ENCODE measurements around the gene KCNJ6.

Gene KCNJ6

GRCh38 chr21:37888659-37889058 lies 27.6 kb downstream of the KCNJ6 start:
- Histone ChIP-seq H3K4me3 (ENCODE audit: control insufficient read depth in 1 of 7, extremely low read depth in 1 of 7, insufficient read depth in 4 of 7, low read depth in 2 of 7, low read length in 6 of 7) (no peak overlapping the region), H3K36me3 (ENCODE audit: control insufficient read depth in 4 of 4, insufficient read depth in 4 of 4, low read length in 3 of 4) (no peaks in the 10 kb centered on the region), H3K9me3 (ENCODE audit: control extremely low read depth in 1 of 5, control insufficient read depth in 4 of 5, insufficient read depth in 2 of 5, low read depth in 1 of 5, low read length in 4 of 5) (peaks cover 0 to 3% (median 0%) of the 10 kb centered on the region in 5 experiments), H3K4me1 (ENCODE audit: control extremely low read depth in 1 of 4, control insufficient read depth in 4 of 4, insufficient read depth in 4 of 4, low read length in 3 of 4) (no peaks in the 10 kb centered on the region), H3K27me3 (replicated peaks in 2 of 5; ENCODE audit: control insufficient read depth in 4 of 5, insufficient read depth in 5 of 5, low read length in 4 of 5) (peaks cover 0 to 12% (median 0%) of the 10 kb centered on the region in 5 experiments), H3K27ac (ENCODE audit: insufficient read depth in 1 of 2, low read depth in 1 of 2, low read length in 2 of 2, poor library complexity in 1 of 2, severe bottlenecking in 2 of 2) (no peak overlapping the region)
- POLR2A ChIA-PET: no interaction called here
- DNase-seq: no peak
- 100% methylated on average over 6 of the region's 6 CpGs for WGBS (ENCODE audit: insufficient coverage)
- CTCF ChIA-PET: no interaction called here

- WGBS (ENCODE audit: insufficient coverage): 81% methylated on average over 2 of the region's 3 CpGs
- no peaks in the 10 kb centered on the region for H3K36me3 ChIP-seq (ENCODE audit: control insufficient read depth in 4 of 4, insufficient read depth in 4 of 4, low read length in 3 of 4)
- peaks cover 0 to 3% (median under 1%) of the 10 kb centered on the region in 4 experiments for H3K4me1 ChIP-seq (ENCODE audit: control extremely low read depth in 1 of 4, control insufficient read depth in 4 of 4, insufficient read depth in 4 of 4, low read length in 3 of 4)
- ChIA-PET POLR2A (no interaction called here), CTCF (interaction anchor here (0.9 kb wide), 1 partner anchor 127 kb away, joined by 4 read pairs; no protein-coding TSS in a partner anchor)
- DNase-seq: no peak
- H3K9me3 ChIP-seq (ENCODE audit: control extremely low read depth in 1 of 5, control insufficient read depth in 4 of 5, insufficient read depth in 2 of 5, low read depth in 1 of 5, low read length in 4 of 5): peaks cover 0 to 3% (median 0%) of the 10 kb centered on the region in 5 experiments
- H3K27ac ChIP-seq (ENCODE audit: insufficient read depth in 1 of 2, low read depth in 1 of 2, low read length in 2 of 2, poor library complexity in 1 of 2, severe bottlenecking in 2 of 2): no peak overlapping the region
- peaks cover 0 to 10% (median 0%) of the 10 kb centered on the region in 5 experiments for H3K27me3 ChIP-seq (replicated peaks in 2 of 5; ENCODE audit: control insufficient read depth in 4 of 5, insufficient read depth in 5 of 5, low read length in 4 of 5)
- no peak overlapping the region for H3K4me3 ChIP-seq (ENCODE audit: control insufficient read depth in 1 of 7, extremely low read depth in 1 of 7, insufficient read depth in 4 of 7, low read depth in 2 of 7, low read length in 6 of 7)
Measured at GRCh38 chr21:37886726-37887299, 29.4 kb downstream of the KCNJ6 start.

DNA sequence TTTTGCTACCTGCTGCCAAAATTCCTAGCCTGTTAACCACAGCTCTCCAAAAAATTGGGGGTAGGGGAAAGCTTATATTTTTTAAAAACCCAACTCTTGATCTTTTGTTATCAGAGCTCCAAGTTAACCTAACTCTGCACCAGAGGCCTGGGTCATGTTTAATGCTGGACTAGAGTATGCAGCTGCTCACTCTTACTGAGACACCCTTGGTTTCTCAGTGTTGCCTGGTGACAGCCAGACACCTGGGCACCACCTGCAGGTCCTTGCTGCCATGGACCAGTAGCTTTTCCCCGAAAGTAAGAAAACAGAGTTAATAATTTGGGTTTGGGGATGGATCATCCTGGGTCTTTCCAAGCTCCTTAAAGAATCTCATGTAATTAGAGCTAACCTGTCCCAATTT lies 30.1 kb downstream of the KCNJ6 start:
- no CpG with 5 or more reads among the region's 1 CpG for WGBS (ENCODE audit: insufficient coverage)
- no peak overlapping the region for H3K27ac ChIP-seq (ENCODE audit: insufficient read depth in 1 of 2, low read depth in 1 of 2, low read length in 2 of 2, poor library complexity in 1 of 2, severe bottlenecking in 2 of 2)
- peaks cover 0 to 9% (median 2%) of the 10 kb centered on the region in 5 experiments for H3K27me3 ChIP-seq (replicated peaks in 2 of 5; ENCODE audit: control insufficient read depth in 4 of 5, insufficient read depth in 5 of 5, low read length in 4 of 5)
- H3K4me1 ChIP-seq (ENCODE audit: control extremely low read depth in 1 of 4, control insufficient read depth in 4 of 4, insufficient read depth in 4 of 4, low read length in 3 of 4): peaks cover 0 to 3% (median under 1%) of the 10 kb centered on the region in 4 experiments
- H3K4me3 ChIP-seq (ENCODE audit: control insufficient read depth in 1 of 7, extremely low read depth in 1 of 7, insufficient read depth in 4 of 7, low read depth in 2 of 7, low read length in 6 of 7): no peak overlapping the region
- no peak for DNase-seq
- ChIA-PET POLR2A (no interaction called here), CTCF (interaction anchor here (0.9 kb wide), 1 partner anchor 126 kb away, joined by 4 read pairs; no protein-coding TSS in a partner anchor)
- H3K36me3 ChIP-seq (ENCODE audit: control insufficient read depth in 4 of 4, insufficient read depth in 4 of 4, low read length in 3 of 4): no peaks in the 10 kb centered on the region
- H3K9me3 ChIP-seq (ENCODE audit: control extremely low read depth in 1 of 5, control insufficient read depth in 4 of 5, insufficient read depth in 2 of 5, low read depth in 1 of 5, low read length in 4 of 5): peaks cover 0 to 3% (median 0%) of the 10 kb centered on the region in 5 experiments

DNA sequence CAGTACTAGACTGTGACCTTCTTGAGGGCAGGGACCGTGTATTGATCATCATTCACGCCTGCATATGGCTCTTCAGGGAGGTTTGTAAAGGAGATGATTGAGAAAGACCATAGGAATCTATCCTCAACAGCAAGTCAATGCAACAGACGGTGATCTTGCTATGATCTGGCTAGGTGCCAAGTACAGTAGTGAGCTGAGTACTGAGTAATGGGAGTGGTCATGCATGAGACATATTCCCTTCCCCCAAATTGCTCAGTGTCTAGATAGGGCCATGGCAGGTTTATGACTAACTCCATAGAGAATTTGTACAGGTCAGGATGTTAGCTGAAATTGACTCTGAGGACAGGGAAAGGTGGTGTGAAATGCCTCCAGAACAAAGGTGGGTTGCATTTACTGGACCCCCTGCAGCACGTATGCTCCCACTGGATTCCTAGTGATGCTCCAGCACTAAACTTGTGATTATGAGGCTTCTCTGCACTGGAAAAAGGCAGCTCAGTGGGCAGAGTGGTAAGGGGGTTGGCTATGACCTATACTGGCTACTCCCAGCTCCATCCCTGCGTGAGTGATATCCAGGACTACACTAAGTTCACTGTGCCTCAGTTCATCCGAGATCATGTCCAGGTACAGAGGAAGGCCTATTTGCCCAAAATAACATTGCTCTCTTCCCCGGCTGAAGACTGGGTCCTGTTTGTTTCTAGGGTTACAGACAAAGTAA lies 37.2 kb downstream of the KCNJ6 start:
- WGBS (ENCODE audit: insufficient coverage): 89% methylated on average over 5 of the region's 7 CpGs
- Histone ChIP-seq H3K27ac (ENCODE audit: insufficient read depth in 1 of 2, low read depth in 1 of 2, low read length in 2 of 2, poor library complexity in 1 of 2, severe bottlenecking in 2 of 2) (no peak overlapping the region), H3K9me3 (ENCODE audit: control extremely low read depth in 1 of 5, control insufficient read depth in 4 of 5, insufficient read depth in 2 of 5, low read depth in 1 of 5, low read length in 4 of 5) (no peaks in the 10 kb centered on the region), H3K4me1 (ENCODE audit: control extremely low read depth in 1 of 4, control insufficient read depth in 4 of 4, insufficient read depth in 4 of 4, low read length in 3 of 4) (peaks cover 0 to 3% (median under 1%) of the 10 kb centered on the region in 4 experiments), H3K4me3 (ENCODE audit: control insufficient read depth in 1 of 7, extremely low read depth in 1 of 7, insufficient read depth in 4 of 7, low read depth in 2 of 7, low read length in 6 of 7) (no peak overlapping the region), H3K27me3 (replicated peaks in 2 of 5; ENCODE audit: control insufficient read depth in 4 of 5, insufficient read depth in 5 of 5, low read length in 4 of 5) (peaks cover 0 to 9% (median 0%) of the 10 kb centered on the region in 5 experiments), H3K36me3 (ENCODE audit: control insufficient read depth in 4 of 4, insufficient read depth in 4 of 4, low read length in 3 of 4) (no peaks in the 10 kb centered on the region)
- CTCF ChIA-PET: no interaction called here
- POLR2A ChIA-PET: no interaction called here
- no peak for DNase-seq

DNA sequence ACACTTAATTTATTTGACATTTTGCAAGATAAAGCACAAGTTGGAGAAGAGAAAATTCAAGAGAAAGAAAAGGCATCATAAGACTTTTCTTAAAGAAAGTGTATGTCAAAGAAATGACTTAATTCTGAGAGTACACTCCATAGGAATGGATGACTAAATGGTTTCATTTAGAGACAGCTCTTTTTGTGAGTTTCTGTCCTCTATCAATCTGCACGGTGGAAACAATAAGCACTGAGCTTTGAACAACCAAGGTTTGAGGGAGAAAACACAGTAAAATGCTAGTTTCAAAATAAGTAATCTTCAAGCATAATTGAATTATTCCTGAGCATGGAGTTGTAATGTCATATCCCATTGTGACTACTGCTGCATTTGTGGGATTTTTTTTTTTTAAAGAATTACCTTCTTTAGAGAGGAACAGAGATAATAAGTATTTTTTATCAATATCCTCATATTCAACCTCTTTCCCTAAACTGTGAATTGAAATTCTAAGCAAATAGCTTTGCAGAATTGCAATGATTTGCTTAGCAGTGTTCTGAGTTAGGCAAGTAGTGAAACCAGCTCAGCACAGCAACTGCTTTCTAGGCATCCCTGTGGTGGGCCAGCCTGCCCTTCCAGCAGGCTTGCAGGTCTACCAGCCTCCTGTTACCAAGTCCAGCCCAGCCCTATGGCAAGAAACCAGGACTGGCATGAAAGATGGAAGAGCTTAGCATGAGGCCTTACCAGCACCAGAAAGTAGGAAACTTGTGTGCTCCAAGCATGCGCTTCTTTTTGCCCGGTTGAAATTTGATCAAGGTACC lies 38.2 kb downstream of the KCNJ6 start:
- H3K4me1 ChIP-seq (ENCODE audit: control extremely low read depth in 1 of 4, control insufficient read depth in 4 of 4, insufficient read depth in 4 of 4, low read length in 3 of 4): peaks cover 0 to 3% (median under 1%) of the 10 kb centered on the region in 4 experiments
- ChIA-PET CTCF (no interaction called here), POLR2A (no interaction called here)
- H3K27me3 ChIP-seq (replicated peaks in 2 of 5; ENCODE audit: control insufficient read depth in 4 of 5, insufficient read depth in 5 of 5, low read length in 4 of 5): peaks cover 0 to 9% (median 0%) of the 10 kb centered on the region in 5 experiments
- 100% methylated on average over 1 of the region's 3 CpGs for WGBS (ENCODE audit: insufficient coverage)
- no peaks in the 10 kb centered on the region for H3K9me3 ChIP-seq (ENCODE audit: control extremely low read depth in 1 of 5, control insufficient read depth in 4 of 5, insufficient read depth in 2 of 5, low read depth in 1 of 5, low read length in 4 of 5)
- DNase-seq: no peak
- no peaks in the 10 kb centered on the region for H3K36me3 ChIP-seq (ENCODE audit: control insufficient read depth in 4 of 4, insufficient read depth in 4 of 4, low read length in 3 of 4)
- no peak overlapping the region for H3K4me3 ChIP-seq (ENCODE audit: control insufficient read depth in 1 of 7, extremely low read depth in 1 of 7, insufficient read depth in 4 of 7, low read depth in 2 of 7, low read length in 6 of 7)
- no peak overlapping the region for H3K27ac ChIP-seq (ENCODE audit: insufficient read depth in 1 of 2, low read depth in 1 of 2, low read length in 2 of 2, poor library complexity in 1 of 2, severe bottlenecking in 2 of 2)

DNA sequence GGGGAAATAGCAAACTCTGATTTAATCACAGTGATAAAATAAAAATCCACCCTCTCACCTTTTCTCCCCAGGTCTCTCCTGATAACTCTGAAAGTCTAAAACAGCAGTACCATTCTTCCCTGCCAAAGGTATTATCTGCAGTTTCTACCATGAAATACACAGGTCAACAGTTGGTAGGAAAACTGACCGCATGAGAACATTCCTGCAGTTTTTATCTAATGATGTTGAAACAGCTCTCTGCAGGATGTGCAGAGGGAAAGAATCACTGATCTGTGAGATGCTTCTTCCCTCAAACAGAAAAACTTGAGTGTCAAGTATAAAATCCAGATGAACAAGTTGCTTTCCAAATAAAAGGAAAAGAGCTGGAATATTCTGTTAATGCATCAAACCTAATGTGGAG lies 39.1 kb downstream of the KCNJ6 start:
- Histone ChIP-seq H3K9me3 (ENCODE audit: control extremely low read depth in 1 of 5, control insufficient read depth in 4 of 5, insufficient read depth in 2 of 5, low read depth in 1 of 5, low read length in 4 of 5) (no peaks in the 10 kb centered on the region), H3K36me3 (ENCODE audit: control insufficient read depth in 4 of 4, insufficient read depth in 4 of 4, low read length in 3 of 4) (no peaks in the 10 kb centered on the region), H3K27ac (ENCODE audit: insufficient read depth in 1 of 2, low read depth in 1 of 2, low read length in 2 of 2, poor library complexity in 1 of 2, severe bottlenecking in 2 of 2) (no peak overlapping the region), H3K27me3 (replicated peaks in 2 of 5; ENCODE audit: control insufficient read depth in 4 of 5, insufficient read depth in 5 of 5, low read length in 4 of 5) (peaks cover 0 to 9% (median 0%) of the 10 kb centered on the region in 5 experiments), H3K4me1 (ENCODE audit: control extremely low read depth in 1 of 4, control insufficient read depth in 4 of 4, insufficient read depth in 4 of 4, low read length in 3 of 4) (peaks cover 0 to 2% (median 0%) of the 10 kb centered on the region in 4 experiments), H3K4me3 (ENCODE audit: control insufficient read depth in 1 of 7, extremely low read depth in 1 of 7, insufficient read depth in 4 of 7, low read depth in 2 of 7, low read length in 6 of 7) (no peak overlapping the region)
- CTCF ChIA-PET: no interaction called here
- POLR2A ChIA-PET: interaction anchor here (0.5 kb wide), 1 partner anchor 30 kb away, joined by 3 read pairs; no protein-coding TSS in a partner anchor
- DNase-seq: no peak
- 100% methylated on average over 1 of the region's 1 CpG for WGBS (ENCODE audit: insufficient coverage)

All from common myeloid progenitor, CD34-positive (primary cell).